ENCODE measurements around the gene OPN4. TPM values are rescaled to one million over a fixed set of nuclear protein-coding genes. Genes with fewer than 3 reads are reported as not detected.

Gene OPN4
- total and polyA plus RNA-seq, 2 of the 13 experiments (the other 11 are each of a cell fraction or from before 2014, with no cell fraction given) = not detected

DNA sequence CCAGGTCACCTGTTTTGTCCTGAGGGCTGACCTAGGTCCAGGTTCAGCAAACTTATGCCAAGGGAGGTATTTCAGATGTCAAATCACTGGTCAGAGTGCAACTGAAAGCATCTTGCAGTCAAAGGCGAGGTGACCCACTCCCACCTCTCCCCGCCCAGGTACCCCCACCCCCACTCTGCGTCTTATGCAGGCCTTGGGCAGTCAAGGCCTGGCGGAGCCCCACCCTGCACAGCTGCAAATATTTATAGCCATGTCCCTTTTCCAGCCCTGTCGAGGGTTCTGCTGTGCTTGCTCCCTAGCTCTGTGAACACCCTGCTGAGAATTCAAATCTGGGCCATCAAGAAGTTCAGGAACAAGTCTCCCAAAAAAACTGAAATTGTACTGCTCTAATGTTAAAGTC lies 61.5 kb downstream of the OPN4 start (continued):
- TF ChIP-seq HNF1A (IDR thresholded peaks at IDR 0.05; ENCODE audit: low read depth) (no peak), HNF1A (CRISPR knock-in tag; IDR thresholded peaks at IDR 0.05; ENCODE audit: borderline replicate concordance) (no peak), ELK4 (CRISPR knock-in tag; IDR thresholded peaks at IDR 0.05; ENCODE audit: borderline replicate concordance) (no peak), RXRB (CRISPR knock-in tag; IDR thresholded peaks at IDR 0.05; ENCODE audit: borderline replicate concordance) (no peak)

Other genes with a start within 250 kb of the OPN4 start
- 43.5 and 64.9 TPM in 2 replicates for gene WAPL, start 132.8 kb upstream of the OPN4 start, total RNA-seq (2016; rRNA removed; fragmentation: Illumina TruSeq; extraction: Trizol)
- gene WAPL, start 132.8 kb upstream of the OPN4 start, polyA plus RNA-seq (2011; rRNA removed) = 12.3 and 13.2 TPM in 2 replicates
- not detected in 2 replicates for gene LDB3, start 14.0 kb downstream of the OPN4 start, total RNA-seq (2016; rRNA removed; fragmentation: Illumina TruSeq; extraction: Trizol)
- not detected in 2 replicates for gene LDB3, start 14.0 kb downstream of the OPN4 start, polyA plus RNA-seq (2011; rRNA removed)
- 42.3 and 44.2 TPM in 2 replicates for gene BMPR1A, start 102.1 kb downstream of the OPN4 start, total RNA-seq (2016; rRNA removed; fragmentation: Illumina TruSeq; extraction: Trizol)
- 16.6 and 17.8 TPM in 2 replicates for gene BMPR1A, start 102.1 kb downstream of the OPN4 start, polyA plus RNA-seq (2011; rRNA removed)